GM10248 (cell line): ENCODE results near the gene PPP1R2B.
"Not testable (repeated sequence)": the region's sequence is repeated elsewhere in the genome, so short reads cannot be mapped to it uniquely, and the experiment has no call there.

ENCODE experiments used
- CTCF ChIA-PET: fragments of 300-600 bp; sonication (Branson Sonifier 250); formaldehyde crosslinking; extraction: SDS; loops from one replicate; lab custom pipeline; 2021; ENCODE audit warnings: antibody characterized with exemption; lab: Yijun Ruan, JAX
- POLR2A ChIA-PET: fragments of 350-650 bp; sonication (Branson Sonifier 250); formaldehyde crosslinking; extraction: SDS; loops from one replicate; lab custom pipeline; 2020; ENCODE audit warnings: antibody characterized with exemption; lab: Yijun Ruan, JAX
- DNase-seq: peaks from one replicate; pipeline ENCODE4 v3.0.0; 2012; ENCODE audit errors: extremely low spot score
- CTCF ChIP-seq: IDR thresholded peaks from 2 replicates; pipeline ENCODE4 v1.5.1; 2012; ENCODE audit warnings: mild to moderate bottlenecking, low read depth; ENCODE audit errors: extremely low read depth, missing control alignments, control extremely low read depth

PPP1R2B gene

GRCh38 chr5:156835905-156836304, 14.2 kb upstream of the PPP1R2B start:
- DNase-seq = peak; percentile 18
- ChIA-PET CTCF (interaction anchor here (0.7 to 1.6 kb wide), 8 partner anchors 8 to 892 kb away, joined by 3 to 7 read pairs (median 3); no protein-coding TSS in a partner anchor), POLR2A (no interaction called here)
- TF ChIP-seq CTCF = peak; percentile 34

GRCh38 chr5:156836846-156837245, 13.2 kb upstream of the PPP1R2B start:
- CTCF ChIA-PET = interaction anchor here (1.2 to 1.6 kb wide), 4 partner anchors 9 to 893 kb away, joined by 3 to 7 read pairs (median 4); no protein-coding TSS in a partner anchor
- POLR2A ChIA-PET = no interaction called here
- no peak for TF ChIP-seq CTCF
- DNase-seq = no peak

GRCh38 chr5:156838961-156839360, 11.1 kb upstream of the PPP1R2B start:
- ChIA-PET CTCF (no interaction called here), POLR2A (no interaction called here)
- no peak for TF ChIP-seq CTCF
- no peak for DNase-seq

- ChIA-PET POLR2A (no interaction called here), CTCF (no interaction called here)
- DNase-seq = no peak
Observed at GRCh38 chr5:156841737-156842136, 8.4 kb upstream of the PPP1R2B start.

GRCh38 chr5:156846914-156847313, 3.2 kb upstream of the PPP1R2B start:
- ChIA-PET POLR2A (interaction anchor here (0.6 kb wide), 1 partner anchor 182 kb away, joined by 3 read pairs; no protein-coding TSS in a partner anchor), CTCF (interaction anchor here (1.1 to 2.2 kb wide), 2 partner anchors 10 to 43 kb away, joined by 3 to 7 read pairs; no protein-coding TSS in a partner anchor)
- no peak for TF ChIP-seq CTCF
- no peak for DNase-seq

More at GRCh38 chr5:156841737-156842136, 8.4 kb upstream of the PPP1R2B start:
- no peak for TF ChIP-seq CTCF

GRCh38 chr5:156848447-156848846, 1.6 kb upstream of the PPP1R2B start:
- POLR2A ChIA-PET, DNase-seq, CTCF ChIA-PET: not testable (repeated sequence)

- DNase-seq = no peak
- ChIA-PET POLR2A (no interaction called here), CTCF (no interaction called here)
- TF ChIP-seq CTCF = no peak
Observed at GRCh38 chr5:156851880-156852279, 1.8 kb downstream of the PPP1R2B start.

GRCh38 chr5:156853055-156853454, 3.0 kb downstream of the PPP1R2B start:
- POLR2A ChIA-PET, CTCF ChIA-PET, DNase-seq: not testable (repeated sequence)
